Endothelial cell of umbilical vein (primary cell): ENCODE results near the gene PSMD3.

ENCODE experiments used
- EZH2 ChIP-seq: IDR thresholded peaks from 2 replicates; pipeline ENCODE4 v1.6.1; 2012; ENCODE audit warnings: borderline replicate concordance, low read depth, mild to moderate bottlenecking, moderate library complexity, low read length, inconsistent platforms; ENCODE audit not compliant: severe bottlenecking
- JUN ChIP-seq: IDR thresholded peaks from 2 replicates; pipeline ENCODE4 v1.6.1; 2011; ENCODE audit warnings: borderline replicate concordance, low read depth; ENCODE audit not compliant: insufficient read length, insufficient read depth
- MYC ChIP-seq: IDR thresholded peaks from one replicate; pipeline ENCODE4 v1.6.1; 2011; ENCODE audit warnings: mild to moderate bottlenecking, low read depth, low read length
- POLR2A ChIP-seq: IDR thresholded peaks from 2 replicates; pipeline ENCODE4 v1.6.1; 2012; ENCODE audit warnings: low read depth, mild to moderate bottlenecking, control low read depth, low read length
- POLR2AphosphoS5 ChIP-seq: IDR thresholded peaks from 2 replicates; pipeline ENCODE4 v1.6.1; 2012; ENCODE audit warnings: low read depth, mild to moderate bottlenecking, control low read depth, low read length, moderate library complexity; ENCODE audit not compliant: insufficient read depth
- TF ChIP-seq, protein P1 (sequence below), 2 donors: IDR thresholded peaks; 1 replicate in 1 of 2; 2 replicates in 1 of 2; pipeline ENCODE4 v1.5.1; 2011; ENCODE audit warnings: low read length in 2 of 2, mild to moderate bottlenecking in 2 of 2, moderate library complexity in 2 of 2, control low read depth in 1 of 2, inconsistent platforms in 1 of 2, low read depth in 1 of 2; ENCODE audit not compliant: insufficient read depth in 1 of 2; ENCODE audit errors: extremely low read depth in 1 of 2
- TF ChIP-seq, protein P2 (sequence below): IDR thresholded peaks from 2 replicates; pipeline ENCODE4 v1.6.1; 2011; ENCODE audit not compliant: insufficient read depth, insufficient read length

DNA sequence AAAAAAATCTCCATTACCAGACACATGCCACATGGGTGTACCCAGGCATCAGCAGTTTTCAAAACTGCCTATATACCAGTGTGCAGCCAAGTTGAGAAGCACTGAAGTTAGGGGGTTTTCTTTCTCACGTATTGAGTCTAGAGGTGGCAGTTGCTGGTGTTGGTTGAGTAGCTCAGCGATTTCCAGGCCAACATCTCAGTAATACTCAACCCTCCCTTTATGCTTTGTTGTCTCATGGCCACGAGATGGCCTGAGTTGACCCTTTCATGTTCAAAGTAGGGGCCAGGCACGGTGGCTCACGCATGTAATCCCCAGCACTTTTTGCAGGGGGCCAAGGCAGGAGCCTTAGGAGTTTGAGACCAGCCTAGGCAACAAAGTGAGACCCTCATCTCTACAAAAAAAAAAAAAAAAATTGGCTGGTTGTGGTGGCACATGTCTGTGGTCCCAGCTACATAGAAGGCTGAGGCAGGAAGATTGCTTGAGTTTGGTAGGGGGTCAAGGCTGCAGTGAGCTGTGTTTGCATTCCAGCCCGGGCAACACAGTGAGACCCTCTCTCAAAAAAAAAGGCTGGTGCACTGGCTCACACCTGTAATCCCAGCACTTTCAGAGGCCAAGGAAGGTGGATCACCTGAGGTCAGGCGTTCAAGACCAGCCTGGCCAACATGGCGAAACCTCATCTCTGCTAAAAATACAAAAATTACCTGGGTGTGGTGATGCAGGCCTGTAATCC, 42.3 kb upstream of the PSMD3 start:
- TF ChIP-seq, protein P1, sequence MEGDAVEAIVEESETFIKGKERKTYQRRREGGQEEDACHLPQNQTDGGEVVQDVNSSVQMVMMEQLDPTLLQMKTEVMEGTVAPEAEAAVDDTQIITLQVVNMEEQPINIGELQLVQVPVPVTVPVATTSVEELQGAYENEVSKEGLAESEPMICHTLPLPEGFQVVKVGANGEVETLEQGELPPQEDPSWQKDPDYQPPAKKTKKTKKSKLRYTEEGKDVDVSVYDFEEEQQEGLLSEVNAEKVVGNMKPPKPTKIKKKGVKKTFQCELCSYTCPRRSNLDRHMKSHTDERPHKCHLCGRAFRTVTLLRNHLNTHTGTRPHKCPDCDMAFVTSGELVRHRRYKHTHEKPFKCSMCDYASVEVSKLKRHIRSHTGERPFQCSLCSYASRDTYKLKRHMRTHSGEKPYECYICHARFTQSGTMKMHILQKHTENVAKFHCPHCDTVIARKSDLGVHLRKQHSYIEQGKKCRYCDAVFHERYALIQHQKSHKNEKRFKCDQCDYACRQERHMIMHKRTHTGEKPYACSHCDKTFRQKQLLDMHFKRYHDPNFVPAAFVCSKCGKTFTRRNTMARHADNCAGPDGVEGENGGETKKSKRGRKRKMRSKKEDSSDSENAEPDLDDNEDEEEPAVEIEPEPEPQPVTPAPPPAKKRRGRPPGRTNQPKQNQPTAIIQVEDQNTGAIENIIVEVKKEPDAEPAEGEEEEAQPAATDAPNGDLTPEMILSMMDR (IDR thresholded peaks at IDR 0.05; ENCODE audit: extremely low read depth in 1 of 2, insufficient read depth in 1 of 2, low read depth in 1 of 2, low read length in 2 of 2) = no peak
- TF ChIP-seq POLR2A = no peak
- TF ChIP-seq JUN = no peak
- TF ChIP-seq, protein P2, sequence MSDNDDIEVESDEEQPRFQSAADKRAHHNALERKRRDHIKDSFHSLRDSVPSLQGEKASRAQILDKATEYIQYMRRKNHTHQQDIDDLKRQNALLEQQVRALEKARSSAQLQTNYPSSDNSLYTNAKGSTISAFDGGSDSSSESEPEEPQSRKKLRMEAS = no peak
- no peak for TF ChIP-seq POLR2AphosphoS5
- no peak for TF ChIP-seq EZH2
- no peak for TF ChIP-seq MYC
